ENCODE results near the gene TNFRSF4.
A peak's percentile ranks its signal among the peaks of the same experiment; 100 is the strongest.

TNFRSF4 gene

DNA sequence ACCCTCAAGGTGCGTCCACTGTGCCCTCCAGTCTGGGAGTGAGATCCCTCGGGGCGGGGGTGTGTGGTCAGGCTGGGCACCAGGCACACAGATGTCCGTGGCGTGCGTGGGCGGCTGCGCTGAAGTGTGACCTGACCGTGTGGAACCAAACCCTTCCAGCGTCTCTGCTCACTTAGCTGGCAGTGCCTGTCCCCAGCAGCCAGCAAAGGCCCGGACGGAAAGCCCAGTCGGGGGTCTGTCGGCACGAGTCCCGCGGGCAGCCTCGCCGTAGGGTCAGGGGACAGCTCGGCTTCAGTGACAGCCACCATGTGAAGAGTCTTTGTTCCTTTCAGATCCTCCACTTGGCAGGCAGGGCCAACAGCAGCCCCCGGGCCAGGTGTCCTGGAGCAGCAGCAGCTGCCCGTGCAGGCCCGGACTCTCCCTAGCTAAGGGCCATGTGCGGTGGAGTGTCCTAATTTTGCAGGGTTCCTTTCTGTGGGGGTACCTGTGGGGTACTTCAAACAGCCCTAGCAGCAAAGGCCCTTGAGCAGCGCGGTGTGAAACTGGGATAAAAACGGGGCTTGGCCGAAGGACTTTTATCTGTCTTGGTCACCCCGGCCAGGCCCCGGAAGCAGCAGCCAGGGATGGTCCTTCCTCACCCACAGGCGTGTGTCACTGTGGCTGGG lies 28.7 kb downstream of the TNFRSF4 start:
- ChIA-PET POLR2A (no interaction called here), CTCF (interaction anchor here (3.6 kb wide), 1 partner anchor 15 kb away, joined by 12 read pairs; no protein-coding TSS in a partner anchor)
- H3K4me1 ChIP-seq (ENCODE audit: control extremely low read depth in 1 of 4, control insufficient read depth in 4 of 4, insufficient read depth in 4 of 4, low read length in 3 of 4): peaks cover 0 to 41% (median 25%) of the 10 kb centered on the region in 4 experiments
- no peaks in the 10 kb centered on the region for H3K9me3 ChIP-seq (ENCODE audit: control extremely low read depth in 1 of 5, control insufficient read depth in 4 of 5, insufficient read depth in 2 of 5, low read depth in 1 of 5, low read length in 4 of 5)
- no peak for DNase-seq
- WGBS (ENCODE audit: insufficient coverage): 96% methylated on average over 27 of the region's 31 CpGs
- no peak overlapping the region for H3K4me3 ChIP-seq (ENCODE audit: control insufficient read depth in 1 of 7, extremely low read depth in 1 of 7, insufficient read depth in 4 of 7, low read depth in 2 of 7, low read length in 6 of 7)
- no peaks in the 10 kb centered on the region for H3K36me3 ChIP-seq (ENCODE audit: control insufficient read depth in 4 of 4, insufficient read depth in 4 of 4, low read length in 3 of 4)
- no peak overlapping the region for H3K27ac ChIP-seq (ENCODE audit: insufficient read depth in 1 of 2, low read depth in 1 of 2, low read length in 2 of 2, poor library complexity in 1 of 2, severe bottlenecking in 2 of 2)
- H3K27me3 ChIP-seq (replicated peaks in 2 of 5; ENCODE audit: control insufficient read depth in 4 of 5, insufficient read depth in 5 of 5, low read length in 4 of 5): no peaks in the 10 kb centered on the region

DNA sequence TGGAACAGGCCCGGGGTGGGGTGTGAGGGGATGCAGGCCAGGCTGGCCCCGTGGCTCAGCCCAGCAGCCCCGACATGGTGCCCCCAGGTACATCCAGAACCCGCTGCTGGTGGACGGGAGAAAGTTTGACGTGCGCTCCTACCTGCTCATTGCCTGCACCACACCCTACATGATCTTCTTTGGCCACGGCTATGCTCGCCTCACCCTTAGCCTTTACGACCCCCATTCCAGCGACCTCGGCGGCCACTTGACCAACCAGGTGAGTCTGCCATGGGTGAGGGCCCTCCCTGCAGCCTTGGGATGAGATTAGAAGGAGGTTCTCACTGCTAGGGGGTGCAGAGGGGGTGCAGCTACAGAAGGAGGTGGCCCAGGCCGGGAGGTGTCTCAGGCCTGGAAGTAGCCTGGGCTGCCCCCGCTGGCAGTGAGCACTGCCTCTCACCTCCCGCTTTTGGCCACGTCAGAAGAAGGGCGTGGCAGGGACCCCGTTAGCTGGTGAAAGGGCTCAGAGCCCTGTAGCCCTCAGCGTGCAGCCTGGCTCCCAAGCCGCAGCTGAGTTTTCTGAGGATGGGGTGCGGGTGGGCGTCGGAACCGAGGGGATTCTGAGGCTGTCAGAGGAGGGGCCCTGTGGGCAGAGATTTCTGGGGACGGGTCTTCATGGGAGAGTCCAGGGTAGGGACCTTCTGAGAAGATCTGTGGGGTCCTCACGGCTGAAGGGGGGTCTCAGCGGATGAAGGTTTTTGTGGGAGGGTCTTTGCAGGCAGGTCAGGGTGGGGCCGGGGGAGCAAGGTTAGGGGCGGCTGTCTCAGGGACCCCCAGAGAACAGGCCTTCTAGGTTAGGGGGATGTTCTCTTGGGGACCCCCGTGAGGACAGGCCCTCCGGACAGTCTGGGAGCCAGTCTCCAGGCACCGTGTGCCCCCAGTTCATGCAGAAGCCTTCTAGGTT lies 29.8 kb downstream of the TNFRSF4 start:
- 96% methylated on average over 27 of the region's 33 CpGs for WGBS (ENCODE audit: insufficient coverage)
- H3K27ac ChIP-seq (ENCODE audit: insufficient read depth in 1 of 2, low read depth in 1 of 2, low read length in 2 of 2, poor library complexity in 1 of 2, severe bottlenecking in 2 of 2): no peak overlapping the region
- no peaks in the 10 kb centered on the region for H3K36me3 ChIP-seq (ENCODE audit: control insufficient read depth in 4 of 4, insufficient read depth in 4 of 4, low read length in 3 of 4)
- ChIA-PET CTCF (interaction anchor here (0.8 kb wide), 1 partner anchor 48 kb away, joined by 3 read pairs; no protein-coding TSS in a partner anchor), POLR2A (interaction anchor here (0.5 to 1.6 kb wide), 2 partner anchors 10 to 25 kb away, joined by 3 to 5 read pairs; partner anchors contain the start of gene TTLL10)
- peaks cover 0 to 37% (median 24%) of the 10 kb centered on the region in 4 experiments for H3K4me1 ChIP-seq (ENCODE audit: control extremely low read depth in 1 of 4, control insufficient read depth in 4 of 4, insufficient read depth in 4 of 4, low read length in 3 of 4)
- no peaks in the 10 kb centered on the region for H3K9me3 ChIP-seq (ENCODE audit: control extremely low read depth in 1 of 5, control insufficient read depth in 4 of 5, insufficient read depth in 2 of 5, low read depth in 1 of 5, low read length in 4 of 5)
- H3K4me3 ChIP-seq (ENCODE audit: control insufficient read depth in 1 of 7, extremely low read depth in 1 of 7, insufficient read depth in 4 of 7, low read depth in 2 of 7, low read length in 6 of 7): no peak overlapping the region
- no peaks in the 10 kb centered on the region for H3K27me3 ChIP-seq (replicated peaks in 2 of 5; ENCODE audit: control insufficient read depth in 4 of 5, insufficient read depth in 5 of 5, low read length in 4 of 5)
- no peak for DNase-seq

DNA sequence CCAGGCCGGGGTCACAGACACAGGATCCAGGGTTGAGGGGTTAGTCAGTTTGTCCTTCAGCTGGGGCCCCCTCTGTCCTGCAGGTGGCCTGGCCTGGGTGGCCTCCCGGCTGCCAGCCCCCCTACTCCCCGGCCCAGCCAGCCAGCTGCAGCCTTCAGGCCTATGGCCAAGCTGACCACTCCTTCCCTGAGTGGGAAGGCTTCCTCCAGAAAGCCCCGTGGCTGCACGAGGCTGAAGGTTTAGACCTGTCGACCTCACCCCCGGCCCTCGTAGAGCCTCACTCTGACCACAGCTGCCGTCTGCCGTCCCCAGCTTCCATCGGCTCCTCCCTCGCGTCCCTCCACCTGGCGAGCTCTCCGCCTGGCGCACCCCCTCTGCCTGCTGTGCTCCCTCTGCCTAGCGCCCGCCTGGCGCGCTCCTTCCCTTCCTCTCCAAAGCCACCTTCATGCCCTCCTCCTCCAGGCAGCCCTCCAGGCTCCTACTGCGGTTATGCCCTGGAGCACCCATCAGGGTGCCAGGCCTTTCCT lies 30.7 kb downstream of the TNFRSF4 start:
- DNase-seq: no peak
- CTCF ChIA-PET: interaction anchor here (0.7 to 1.2 kb wide), 3 partner anchors 25 to 47 kb away, joined by 3 to 5 read pairs (median 3); no protein-coding TSS in a partner anchor

DNA sequence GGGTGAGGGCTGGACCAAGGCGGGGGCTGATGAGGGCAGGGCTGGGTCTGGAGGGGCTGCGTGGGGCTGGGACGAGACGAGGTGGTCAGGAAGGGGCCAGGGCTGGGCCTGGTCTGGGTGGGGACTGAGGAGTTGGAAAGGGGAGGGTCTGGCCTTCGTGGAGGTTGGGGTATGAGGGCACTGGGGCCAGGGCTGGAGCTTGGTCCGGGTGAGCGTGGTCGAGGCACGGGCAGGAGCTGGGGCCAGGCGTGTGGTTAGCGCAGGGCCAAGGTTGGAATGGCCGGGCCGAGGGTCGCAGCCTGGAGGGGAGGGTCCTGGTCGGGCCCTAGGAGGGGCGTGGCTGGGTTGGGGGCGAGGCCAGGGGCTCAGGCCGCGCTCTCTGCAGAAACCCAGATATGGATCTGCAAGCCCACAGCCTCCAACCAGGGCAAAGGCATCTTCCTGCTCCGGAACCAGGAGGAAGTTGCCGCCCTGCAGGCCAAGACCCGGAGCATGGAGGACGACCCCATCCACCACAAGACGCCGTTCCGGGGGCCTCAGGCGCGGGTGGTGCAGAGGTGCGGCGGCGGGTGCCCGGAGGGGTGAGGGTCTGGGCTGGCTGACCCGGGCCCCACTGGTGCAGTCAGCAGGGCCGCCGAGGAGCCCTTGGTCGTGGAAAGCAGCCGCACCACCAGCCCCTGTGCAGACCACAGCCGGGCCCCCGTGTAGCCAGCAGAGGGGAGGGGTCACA lies 31.3 kb downstream of the TNFRSF4 start:
- DNase-seq: peak; percentile 40 to 73 (median 73)
- ChIA-PET CTCF (interaction anchor here (0.7 to 1.2 kb wide), 4 partner anchors 25 to 60 kb away, joined by 3 to 5 read pairs (median 4); no protein-coding TSS in a partner anchor), POLR2A (interaction anchor here (1.6 kb wide), 1 partner anchor 9 kb away, joined by 5 read pairs; the partner anchor contains the start of gene TTLL10)
- no peaks in the 10 kb centered on the region for H3K27me3 ChIP-seq (replicated peaks in 2 of 5; ENCODE audit: control insufficient read depth in 4 of 5, insufficient read depth in 5 of 5, low read length in 4 of 5)
- peak overlapping the region in 5 of 7 experiments; percentile 29 to 53 (median 46) for H3K4me3 ChIP-seq (ENCODE audit: control insufficient read depth in 1 of 7, extremely low read depth in 1 of 7, insufficient read depth in 4 of 7, low read depth in 2 of 7, low read length in 6 of 7)
- H3K9me3 ChIP-seq (ENCODE audit: control extremely low read depth in 1 of 5, control insufficient read depth in 4 of 5, insufficient read depth in 2 of 5, low read depth in 1 of 5, low read length in 4 of 5): no peaks in the 10 kb centered on the region
- H3K36me3 ChIP-seq (ENCODE audit: control insufficient read depth in 4 of 4, insufficient read depth in 4 of 4, low read length in 3 of 4): no peaks in the 10 kb centered on the region
- H3K27ac ChIP-seq (ENCODE audit: insufficient read depth in 1 of 2, low read depth in 1 of 2, low read length in 2 of 2, poor library complexity in 1 of 2, severe bottlenecking in 2 of 2): no peak overlapping the region
- WGBS (ENCODE audit: insufficient coverage): 27% methylated on average over 33 of the region's 39 CpGs
- H3K4me1 ChIP-seq (ENCODE audit: control extremely low read depth in 1 of 4, control insufficient read depth in 4 of 4, insufficient read depth in 4 of 4, low read length in 3 of 4): peaks cover 0 to 34% (median 22%) of the 10 kb centered on the region in 4 experiments

More for the DNA sequence above, 30.7 kb downstream of the TNFRSF4 start:
- H3K36me3 ChIP-seq (ENCODE audit: control insufficient read depth in 4 of 4, insufficient read depth in 4 of 4, low read length in 3 of 4): no peaks in the 10 kb centered on the region
- POLR2A ChIA-PET: interaction anchor here (0.5 to 1.6 kb wide), 2 partner anchors 9 to 26 kb away, joined by 3 to 5 read pairs; partner anchors contain the start of gene TTLL10
- H3K27ac ChIP-seq (ENCODE audit: insufficient read depth in 1 of 2, low read depth in 1 of 2, low read length in 2 of 2, poor library complexity in 1 of 2, severe bottlenecking in 2 of 2): no peak overlapping the region
- peaks cover 0 to 34% (median 22%) of the 10 kb centered on the region in 4 experiments for H3K4me1 ChIP-seq (ENCODE audit: control extremely low read depth in 1 of 4, control insufficient read depth in 4 of 4, insufficient read depth in 4 of 4, low read length in 3 of 4)
- WGBS (ENCODE audit: insufficient coverage): 83% methylated on average over 18 of the region's 21 CpGs
- H3K27me3 ChIP-seq (replicated peaks in 2 of 5; ENCODE audit: control insufficient read depth in 4 of 5, insufficient read depth in 5 of 5, low read length in 4 of 5): no peaks in the 10 kb centered on the region
- peak overlapping the region in 5 of 7 experiments; percentile 29 to 53 (median 46) for H3K4me3 ChIP-seq (ENCODE audit: control insufficient read depth in 1 of 7, extremely low read depth in 1 of 7, insufficient read depth in 4 of 7, low read depth in 2 of 7, low read length in 6 of 7)
- H3K9me3 ChIP-seq (ENCODE audit: control extremely low read depth in 1 of 5, control insufficient read depth in 4 of 5, insufficient read depth in 2 of 5, low read depth in 1 of 5, low read length in 4 of 5): no peaks in the 10 kb centered on the region

DNA sequence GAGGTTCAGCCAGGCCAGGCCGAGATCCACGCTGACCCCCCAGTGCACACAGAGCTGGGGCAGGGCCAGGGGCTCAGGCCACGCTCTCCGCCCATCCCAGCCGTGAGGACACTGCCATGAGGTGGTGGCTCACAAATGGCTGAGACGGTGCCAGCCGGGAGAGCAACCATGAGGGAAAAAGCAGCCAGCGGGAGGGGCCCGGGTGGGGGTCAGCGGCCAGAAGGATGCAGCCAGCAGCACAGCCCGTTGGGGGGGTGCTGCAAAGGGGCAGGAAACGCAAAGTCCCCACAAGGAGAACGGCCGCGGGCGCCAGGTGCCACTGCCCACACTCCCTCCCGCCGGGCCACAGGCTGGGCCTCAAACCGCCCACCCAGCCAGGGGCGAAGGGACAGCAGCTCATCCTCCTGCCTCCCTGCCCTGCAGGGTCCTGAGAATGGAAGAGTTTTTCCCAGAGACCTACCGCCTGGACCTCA lies 32.0 kb downstream of the TNFRSF4 start:
- Histone ChIP-seq H3K27me3 (replicated peaks in 2 of 5; ENCODE audit: control insufficient read depth in 4 of 5, insufficient read depth in 5 of 5, low read length in 4 of 5) (peaks cover 0 to 3% (median 1%) of the 10 kb centered on the region in 5 experiments), H3K9me3 (ENCODE audit: control extremely low read depth in 1 of 5, control insufficient read depth in 4 of 5, insufficient read depth in 2 of 5, low read depth in 1 of 5, low read length in 4 of 5) (no peaks in the 10 kb centered on the region), H3K27ac (ENCODE audit: insufficient read depth in 1 of 2, low read depth in 1 of 2, low read length in 2 of 2, poor library complexity in 1 of 2, severe bottlenecking in 2 of 2) (no peak overlapping the region), H3K4me1 (ENCODE audit: control extremely low read depth in 1 of 4, control insufficient read depth in 4 of 4, insufficient read depth in 4 of 4, low read length in 3 of 4) (peaks cover 0 to 34% (median 22%) of the 10 kb centered on the region in 4 experiments), H3K4me3 (ENCODE audit: control insufficient read depth in 1 of 7, extremely low read depth in 1 of 7, insufficient read depth in 4 of 7, low read depth in 2 of 7, low read length in 6 of 7) (no peak overlapping the region), H3K36me3 (ENCODE audit: control insufficient read depth in 4 of 4, insufficient read depth in 4 of 4, low read length in 3 of 4) (no peaks in the 10 kb centered on the region)
- no peak for DNase-seq
- CTCF ChIA-PET: interaction anchor here (1.1 kb wide), 1 partner anchor 59 kb away, joined by 4 read pairs; no protein-coding TSS in a partner anchor
- POLR2A ChIA-PET: interaction anchor here (1.6 kb wide), 1 partner anchor 8 kb away, joined by 5 read pairs; the partner anchor contains the start of gene TTLL10
- 93% methylated on average over 21 of the region's 21 CpGs for WGBS (ENCODE audit: insufficient coverage)
